Kidney (tissue), 14 donors: ENCODE data around the gene SLC43A3. TPM values are rescaled to one million over a fixed set of nuclear protein-coding genes. Genes with fewer than 3 reads are reported as not detected.
"Not testable (repeated sequence)": the region's sequence is repeated elsewhere in the genome, so short reads cannot be mapped to it uniquely, and the experiment has no call there.

ENCODE experiments used
- DNase-seq, 5 donors: peaks; one replicate each; pipeline ENCODE4 v3.0.0-alpha.2; 2013 to 2020
- FAIRE-seq: peaks from 2 replicates; lab custom pipeline; 2012; peaks lifted over from hg19 to GRCh38; lab: Jason Lieb, UNC
- H3K27ac ChIP-seq, 2 donors: one replicate each; pipeline ENCODE4 v1.7.0; 2013; ENCODE audit warnings: low read depth in 2 of 2, low read length in 2 of 2, inconsistent platforms in 1 of 2
- H3K27me3 ChIP-seq: one replicate; pipeline ENCODE4 v1.7.1; 2013; ENCODE audit warnings: low read length, inconsistent platforms; ENCODE audit not compliant: control insufficient read depth, insufficient read depth
- H3K36me3 ChIP-seq, 3 donors: one replicate each; pipeline versions ENCODE4 v1.7.0 to v1.7.1; 2013; ENCODE audit warnings: low read length in 3 of 3, control low read depth in 1 of 3, inconsistent platforms in 1 of 3; ENCODE audit not compliant: insufficient read depth in 3 of 3, control insufficient read depth in 2 of 3
- H3K4me1 ChIP-seq, 3 donors: one replicate each; pipeline versions ENCODE4 v1.7.0 to v1.7.1; 2013; ENCODE audit warnings: low read length in 3 of 3, inconsistent platforms in 1 of 3, low read depth in 1 of 3; ENCODE audit not compliant: control insufficient read depth in 2 of 3, insufficient read depth in 2 of 3
- H3K4me3 ChIP-seq, 3 donors: one replicate each; pipeline versions ENCODE4 v1.7.0 to v1.8.1; 2013; ENCODE audit warnings: low read length in 3 of 3, control low read depth in 1 of 3, inconsistent platforms in 1 of 3
- H3K9ac ChIP-seq, 3 donors: one replicate each; pipeline versions ENCODE4 v1.7.0 to v1.7.1; 2013; ENCODE audit warnings: low read length in 3 of 3, control low read depth in 1 of 3, inconsistent platforms in 1 of 3
- H3K9me3 ChIP-seq, 3 donors: one replicate each; pipeline versions ENCODE4 v1.7.0 to v1.7.1; 2013; ENCODE audit warnings: low read length in 3 of 3, control low read depth in 1 of 3, inconsistent platforms in 1 of 3; ENCODE audit not compliant: control insufficient read depth in 2 of 3, insufficient read depth in 1 of 3
- intact Hi-C: fragments of 100-400 bp; cut with DNase I; formaldehyde crosslinking; loops from one replicate; pipeline ENCODE4 v1.11.1; 2022
- polyA plus RNA-seq: library from polyadenylated mRNA; stranded (reverse); fragments of 350-450 nt; fragmentation: Illumina TruSeq; extraction: RNeasy Lipid Tissue Mini Kit (QIAGEN cat#74804); gene quantifications from one replicate; pipeline ENCODE4 v1.2.3, GENCODE V29; 2014; ENCODE audit warnings: low read depth, low replicate concordance; ENCODE audit not compliant: insufficient read depth
- total RNA-seq: library from RNA; stranded (reverse); fragmentation: NEBNext Ultra II Directional; extraction: Animal tissue kit (Norgen Biotek cat#: 25700); gene quantifications from one replicate; pipeline ENCODE4 v1.2.1, GENCODE V29; 2021
- TF ChIP-seq, protein P1 (sequence below): IDR thresholded peaks from 3 replicates; pipeline ENCODE4 v1.5.1; 2012; ENCODE audit warnings: mild to moderate bottlenecking, moderate library complexity, borderline replicate concordance; ENCODE audit not compliant: insufficient read depth; ENCODE audit errors: extremely low read depth
- donor health status: control.
- donor health status: control.
- donor health status: control.
- donor health status: control.
- donor health status: control.
- donor health status: DM: yes; HTN: yes; CAD: no.
- donor health status: Normal renal cell carcinoma (clear cell type).

The SLC43A3 gene
- total and polyA plus RNA-seq, 2 donors from 2014 or later = 6.0 to 39.8 TPM

DNA sequence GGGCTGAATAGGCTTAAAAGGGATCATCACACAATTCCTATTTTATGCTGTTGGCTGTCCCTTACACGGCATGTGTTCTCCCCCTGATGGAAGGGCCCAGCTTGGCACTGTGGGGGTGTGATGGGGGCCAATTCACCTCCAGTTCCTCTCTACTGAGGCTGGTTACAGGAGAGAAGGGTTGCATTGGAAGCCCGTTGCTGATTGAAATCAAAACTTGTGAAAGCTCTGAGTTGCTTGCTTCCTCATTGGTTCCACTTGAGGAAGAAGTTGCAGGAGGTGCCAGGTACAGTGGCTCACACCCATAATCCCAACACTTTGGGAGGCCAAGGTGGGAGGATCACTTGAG is 23.1 kb downstream of the SLC43A3 start:
- intact Hi-C loops = no loop called here
- TF ChIP-seq, protein P1, sequence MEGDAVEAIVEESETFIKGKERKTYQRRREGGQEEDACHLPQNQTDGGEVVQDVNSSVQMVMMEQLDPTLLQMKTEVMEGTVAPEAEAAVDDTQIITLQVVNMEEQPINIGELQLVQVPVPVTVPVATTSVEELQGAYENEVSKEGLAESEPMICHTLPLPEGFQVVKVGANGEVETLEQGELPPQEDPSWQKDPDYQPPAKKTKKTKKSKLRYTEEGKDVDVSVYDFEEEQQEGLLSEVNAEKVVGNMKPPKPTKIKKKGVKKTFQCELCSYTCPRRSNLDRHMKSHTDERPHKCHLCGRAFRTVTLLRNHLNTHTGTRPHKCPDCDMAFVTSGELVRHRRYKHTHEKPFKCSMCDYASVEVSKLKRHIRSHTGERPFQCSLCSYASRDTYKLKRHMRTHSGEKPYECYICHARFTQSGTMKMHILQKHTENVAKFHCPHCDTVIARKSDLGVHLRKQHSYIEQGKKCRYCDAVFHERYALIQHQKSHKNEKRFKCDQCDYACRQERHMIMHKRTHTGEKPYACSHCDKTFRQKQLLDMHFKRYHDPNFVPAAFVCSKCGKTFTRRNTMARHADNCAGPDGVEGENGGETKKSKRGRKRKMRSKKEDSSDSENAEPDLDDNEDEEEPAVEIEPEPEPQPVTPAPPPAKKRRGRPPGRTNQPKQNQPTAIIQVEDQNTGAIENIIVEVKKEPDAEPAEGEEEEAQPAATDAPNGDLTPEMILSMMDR = no peak
- Histone ChIP-seq H3K36me3 (no peaks in the 10 kb centered on the region), H3K4me3 (no peak overlapping the region), H3K9me3 (no peaks in the 10 kb centered on the region), H3K4me1 (no peaks in the 10 kb centered on the region), H3K27me3 (no peaks in the 10 kb centered on the region), H3K27ac (no peak overlapping the region), H3K9ac (no peak overlapping the region)
- no peak for FAIRE-seq
- DNase-seq = no peak

DNA sequence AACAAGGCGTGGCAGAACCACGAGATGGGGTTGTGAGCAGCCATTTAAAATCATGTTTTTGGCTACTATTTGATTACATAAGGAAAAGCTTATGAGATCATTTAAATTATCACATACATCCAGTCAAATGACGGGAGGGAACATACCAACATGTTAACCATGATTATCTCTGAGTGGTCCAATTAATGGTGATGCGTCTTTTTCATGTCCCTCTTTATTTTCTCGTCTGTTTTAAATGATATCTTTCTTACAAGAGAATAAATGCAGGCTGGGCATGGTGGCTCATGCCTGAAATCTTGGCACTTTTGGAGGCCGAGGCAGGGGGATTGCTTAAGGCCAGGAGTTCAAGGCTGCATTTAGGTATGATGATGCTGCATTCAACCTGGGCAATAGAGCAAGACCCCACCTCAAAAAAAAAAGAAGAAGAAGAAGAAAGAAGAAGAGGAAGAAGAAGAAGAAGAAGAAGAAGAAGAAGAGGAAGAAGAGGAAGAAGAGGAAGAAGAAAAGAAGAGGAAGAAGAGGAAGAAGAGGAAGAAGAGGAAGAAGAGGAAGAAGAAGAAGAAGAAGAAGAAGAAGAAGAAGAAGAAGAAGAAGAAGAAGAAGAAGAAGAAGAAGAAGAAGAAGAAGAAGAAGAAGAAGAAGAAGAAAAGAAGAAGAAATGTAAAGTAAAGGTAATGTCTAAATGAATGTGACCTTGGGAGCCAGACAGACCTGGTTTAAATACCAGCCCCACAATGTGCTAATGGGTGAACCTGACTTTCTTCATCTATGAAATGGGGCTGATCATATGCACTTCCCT is 23.7 kb downstream of the SLC43A3 start:
- FAIRE-seq, H3K9ac ChIP-seq, H3K27ac ChIP-seq, DNase-seq, H3K4me1 ChIP-seq, H3K9me3 ChIP-seq, H3K27me3 ChIP-seq, H3K36me3 ChIP-seq, H3K4me3 ChIP-seq, intact Hi-C loops: not testable (repeated sequence)

DNA sequence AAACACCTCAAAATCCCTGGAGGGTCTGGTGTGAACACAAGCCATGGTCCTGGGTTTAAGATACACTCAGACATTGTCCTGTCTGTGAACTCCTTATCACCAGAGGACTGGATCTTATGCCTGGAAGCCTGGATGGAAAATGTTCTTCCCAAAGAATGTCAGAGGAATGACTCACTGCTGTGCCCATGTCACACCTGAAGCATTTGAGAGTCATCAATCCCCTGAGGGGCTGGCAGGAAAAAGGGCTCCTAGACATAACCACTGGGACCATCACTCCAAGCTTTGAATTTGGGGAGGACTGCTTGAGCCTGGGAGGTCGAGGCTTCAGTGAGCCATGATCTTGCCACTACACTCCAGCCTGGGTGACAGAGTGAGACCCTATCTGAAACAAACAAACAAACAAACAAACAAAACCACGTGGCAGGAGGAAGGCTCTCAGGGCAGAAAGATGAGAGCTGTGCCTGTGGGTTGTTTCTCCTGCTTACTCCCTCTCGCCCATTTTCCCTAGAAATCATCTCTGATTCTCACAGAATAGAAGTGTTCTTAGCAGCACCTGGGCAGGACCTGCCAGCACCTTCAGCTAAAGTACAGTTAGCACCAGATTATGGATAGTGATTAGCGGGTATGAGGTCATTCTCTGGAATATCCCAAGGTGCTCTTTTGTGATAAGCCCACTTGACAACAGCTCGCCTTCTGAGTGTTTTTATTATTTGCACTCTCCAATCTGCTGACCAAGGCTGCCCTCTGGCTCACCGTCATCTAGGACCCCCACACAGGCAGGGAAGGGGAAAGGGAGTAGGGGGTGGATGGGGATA is 24.5 kb downstream of the SLC43A3 start:
- FAIRE-seq (no peak), DNase-seq (no peak)
- TF ChIP-seq, protein P1 = no peak
- Histone ChIP-seq H3K27me3 (no peaks in the 10 kb centered on the region), H3K27ac (no peak overlapping the region), H3K9ac (no peak overlapping the region), H3K9me3 (no peaks in the 10 kb centered on the region), H3K4me1 (no peaks in the 10 kb centered on the region), H3K36me3 (no peaks in the 10 kb centered on the region), H3K4me3 (no peak overlapping the region)
- intact Hi-C loops = no loop called here

DNA sequence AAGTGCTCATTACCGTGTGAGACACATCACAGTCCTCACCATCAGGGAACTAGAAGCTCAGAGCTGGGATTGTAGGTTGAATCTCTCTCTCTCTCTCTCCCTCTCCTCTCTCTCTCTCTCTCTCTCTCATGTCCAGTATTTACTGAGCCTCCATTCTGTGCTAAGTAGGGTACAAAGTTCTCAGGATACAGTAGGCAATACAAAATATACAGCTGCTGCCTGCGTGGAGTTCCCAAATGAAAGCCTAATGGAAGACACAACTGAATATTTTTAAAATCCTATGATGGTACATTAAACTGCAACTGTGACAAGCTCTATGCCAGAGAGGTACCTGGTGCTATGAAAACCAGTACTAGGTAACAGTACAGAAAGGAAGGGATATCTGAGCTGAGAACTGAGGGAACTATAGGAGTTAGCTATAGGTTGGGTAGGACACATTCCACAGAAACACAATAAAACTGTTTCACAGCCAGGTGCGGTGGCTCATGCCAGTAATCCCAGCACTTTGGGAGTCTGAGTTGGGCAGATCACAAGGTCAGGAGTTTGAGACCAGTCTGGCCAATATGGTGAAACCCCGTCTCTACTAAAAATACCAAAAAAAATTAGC is 26.8 kb downstream of the SLC43A3 start:
- TF ChIP-seq, protein P1 = no peak
- intact Hi-C loops = no loop called here
- Histone ChIP-seq H3K9ac (no peak overlapping the region), H3K36me3 (no peaks in the 10 kb centered on the region), H3K4me3 (no peak overlapping the region), H3K27ac (no peak overlapping the region), H3K4me1 (no peaks in the 10 kb centered on the region), H3K27me3 (no peaks in the 10 kb centered on the region), H3K9me3 (no peaks in the 10 kb centered on the region)
- DNase-seq = no peak
- no peak for FAIRE-seq
